ENCODE results near the gene CD33. TPM values are rescaled to one million over a fixed set of nuclear protein-coding genes. Genes with fewer than 3 reads are reported as not detected.

Gene CD33
- total and polyA plus RNA-seq, 2 of the 8 experiments (the other 6 are each of a cell fraction or from before 2014, with no cell fraction given): 0.06 TPM; not detected in 1

GRCh38 chr19:51219971-51220370, 4.9 kb upstream of the CD33 start:
- no peaks in the 10 kb centered on the region for H3K23me2 ChIP-seq (ENCODE audit: low read depth, low read length)
- CTCF ChIA-PET (ENCODE audit: partially characterized antibody): no interaction called here
- no peaks in the 10 kb centered on the region for H3K79me1 ChIP-seq (ENCODE audit: low read depth, low read length)
- no peak overlapping the region for H3K56ac ChIP-seq (replicated peaks; ENCODE audit: insufficient read length, low read depth, low read length)
- no peak overlapping the region for H2BK15ac ChIP-seq (ENCODE audit: low read length)
- no peak overlapping the region for H3K27ac ChIP-seq (ENCODE audit: low read depth, low read length)
- no peaks in the 10 kb centered on the region; a peak in 1 of 7 replicates for H3K27me3 ChIP-seq (replicated peaks in 1 of 4; ENCODE audit: control insufficient read depth in 3 of 4, extremely low read depth in 1 of 4, insufficient read depth in 3 of 4, low read length in 3 of 4)
- no peak overlapping the region for H4K5ac ChIP-seq (ENCODE audit: insufficient read length, low read depth, low read length)
- peaks cover 12 to 15% of the 10 kb centered on the region in 2 experiments; a peak in 3 of 4 replicates for H3K9me3 ChIP-seq (ENCODE audit: insufficient read depth in 2 of 2, low read depth in 1 of 2, low read length in 1 of 2)
- no peak overlapping the region for H2BK20ac ChIP-seq (ENCODE audit: low read length)
- H3K4me2 ChIP-seq (ENCODE audit: insufficient read depth in 1 of 2, low read depth in 2 of 2, low read length in 2 of 2): no peak overlapping the region
- H2AFZ ChIP-seq (ENCODE audit: low read length): no peak overlapping the region
- no peak overlapping the region for H3K14ac ChIP-seq (ENCODE audit: insufficient read length)
- H2BK12ac ChIP-seq (ENCODE audit: low read depth, low read length): no peak overlapping the region
- no peak overlapping the region for H3K9ac ChIP-seq (replicated peaks in 1 of 4; ENCODE audit: extremely low read depth in 1 of 4, low read depth in 3 of 4, low read length in 3 of 4)
- DNase-seq (ENCODE audit: low read depth in 1 of 2, low spot score in 2 of 2): no peak
- no peak overlapping the region for H3K23ac ChIP-seq (ENCODE audit: insufficient read length)
- H2AK5ac ChIP-seq (ENCODE audit: low read depth, low read length): no peak overlapping the region
- POLR2A ChIA-PET (ENCODE audit: partially characterized antibody): no interaction called here
- H3K18ac ChIP-seq (ENCODE audit: extremely low read depth, low read length): no peak overlapping the region
- H2BK120ac ChIP-seq (replicated peaks; ENCODE audit: low read depth, low read length): no peak overlapping the region
- WGBS, 2 experiments (ENCODE audit: extremely low coverage in 1 of 2, insufficient coverage in 1 of 2, insufficient read length in 1 of 2, insufficient replicate concordance in 2 of 2, low coverage in 1 of 2, low lambda C conversion rate in 2 of 2, missing lambda C conversion rate in 1 of 2): 86% methylated on average over 1 of the region's 1 CpG; no CpG with 5 or more reads in 1 of the 2 experiments
- no peak overlapping the region for H4K91ac ChIP-seq (replicated peaks; ENCODE audit: insufficient read length, low read length)
- no peak overlapping the region for H4K8ac ChIP-seq (ENCODE audit: extremely low read depth, insufficient read depth, low read length)
- H2BK5ac ChIP-seq (ENCODE audit: low read depth, low read length): no peak overlapping the region
- no peak overlapping the region for H3K4me3 ChIP-seq (ENCODE audit: extremely low read depth in 1 of 4, insufficient read depth in 2 of 4, low read depth in 3 of 4, low read length in 4 of 4)
- H3K36me3 ChIP-seq (ENCODE audit: control insufficient read depth in 2 of 4, insufficient read depth in 4 of 4, low read length in 3 of 4): no peaks in the 10 kb centered on the region
- no peak for FAIRE-seq
- H4K20me1 ChIP-seq (replicated peaks in 1 of 2; ENCODE audit: control insufficient read depth in 1 of 2, insufficient read depth in 2 of 2, low read length in 2 of 2): no peaks in the 10 kb centered on the region
- no peaks in the 10 kb centered on the region for H3K79me2 ChIP-seq (ENCODE audit: control insufficient read depth in 1 of 2, insufficient read depth in 2 of 2, low read length in 2 of 2)
- no peaks in the 10 kb centered on the region for H3K4me1 ChIP-seq (replicated peaks in 1 of 4; ENCODE audit: control insufficient read depth in 3 of 4, insufficient read depth in 4 of 4, low read length in 3 of 4)
- H3K4ac ChIP-seq (replicated peaks; ENCODE audit: insufficient read length, low read depth, low read length): no peak overlapping the region
- TF ChIP-seq HDAC6 (IDR thresholded peaks at IDR 0.05; ENCODE audit: low read depth, low read length): no peak
- TF ChIP-seq EGR1 (IDR thresholded peaks at IDR 0.05; ENCODE audit: borderline replicate concordance, low read depth, low read length): no peak
- TF ChIP-seq CBX5 (IDR thresholded peaks at IDR 0.05; ENCODE audit: low read depth, low read length): no peak
- no peak for TF ChIP-seq MAFK (IDR thresholded peaks at IDR 0.05; ENCODE audit: low read depth, low read length)
- TF ChIP-seq RNF2 (IDR thresholded peaks at IDR 0.05; ENCODE audit: borderline replicate concordance, low read depth, low read length, missing control alignments, poor library complexity, severe bottlenecking): no peak
- TF ChIP-seq PHF8 (conservative IDR thresholded peaks at IDR 0.05; ENCODE audit: low read depth, low read length): no peak
- no peak for TF ChIP-seq TAF7 (optimal IDR thresholded peaks at IDR 0.05; ENCODE audit: borderline replicate concordance, low read depth, low read length)
- no peak for TF ChIP-seq SRF (IDR thresholded peaks at IDR 0.05; ENCODE audit: low read depth, low read length)
- no peak for TF ChIP-seq BACH1 (IDR thresholded peaks at IDR 0.05; ENCODE audit: low read length)
- TF ChIP-seq SP2 (IDR thresholded peaks at IDR 0.05; ENCODE audit: low read length): no peak
- no peak for TF ChIP-seq RAD21 (IDR thresholded peaks at IDR 0.05 in 1 of 2, conservative IDR thresholded peaks at IDR 0.05 in 1 of 2; ENCODE audit: low read depth in 2 of 2, low read length in 2 of 2)
- TF ChIP-seq POLR2A (IDR thresholded peaks at IDR 0.05; ENCODE audit: control extremely low read depth in 1 of 2, low read depth in 2 of 2, low read length in 2 of 2): no peak
- no peak for TF ChIP-seq KDM1A (IDR thresholded peaks at IDR 0.05; ENCODE audit: borderline replicate concordance, low read length)
- no peak for TF ChIP-seq EZH2 (IDR thresholded peaks at IDR 0.05; ENCODE audit: low read depth, low read length, severe bottlenecking)
- no peak for TF ChIP-seq ASH2L (IDR thresholded peaks at IDR 0.05; ENCODE audit: low read length)
